DOHH2 (cell line): Measurements from ENCODE around the gene ENTPD2.

Source experiments
- H3F3A ChIP-seq: fragments of 200-600 bp; sonication (generic), shearing (Covaris generic); 2 replicates; pipeline ENCODE4 v1.6.0; 2016; ENCODE audit warnings: antibody characterized with exemption, mild to moderate bottlenecking; ENCODE audit not compliant: control insufficient read depth, insufficient read depth
- H3K27ac ChIP-seq: fragments of 200-600 bp; sonication (generic); 2 replicates; pipeline ENCODE4 v1.5.1; 2014; ENCODE audit warnings: low read depth, mild to moderate bottlenecking, low read length, moderate library complexity
- H3K27me3 ChIP-seq: fragments of 200-600 bp; sonication (generic); 2 replicates; pipeline ENCODE4 v1.6.1; 2014; ENCODE audit warnings: mild to moderate bottlenecking, low read length, mixed read lengths; ENCODE audit not compliant: control insufficient read depth
- H3K36me3 ChIP-seq: fragments of 200-600 bp; sonication (generic); 2 replicates; pipeline ENCODE4 v1.6.1; 2014; ENCODE audit warnings: mild to moderate bottlenecking, low read length, moderate library complexity, mixed read lengths; ENCODE audit not compliant: control insufficient read depth
- H3K4me1 ChIP-seq: fragments of 200-600 bp; sonication (generic); 2 replicates; pipeline ENCODE4 v1.6.1; 2014; ENCODE audit warnings: mild to moderate bottlenecking, low read length, mixed read lengths; ENCODE audit not compliant: control insufficient read depth
- H3K4me2 ChIP-seq: fragments of 200-600 bp; sonication (generic); 2 replicates; pipeline ENCODE4 v1.6.0; 2014; ENCODE audit warnings: mild to moderate bottlenecking, low read length, moderate library complexity
- H3K4me3 ChIP-seq: fragments of 200-600 bp; sonication (generic); 2 replicates; pipeline ENCODE4 v1.5.1; 2014; ENCODE audit warnings: mild to moderate bottlenecking, low read length, mixed read lengths
- H3K79me2 ChIP-seq: fragments of 200-600 bp; sonication (generic); 2 replicates; pipeline ENCODE4 v1.6.1; 2014; ENCODE audit warnings: mild to moderate bottlenecking, low read length, mixed read lengths; ENCODE audit not compliant: control insufficient read depth
- H3K9me2 ChIP-seq: fragments of 200-600 bp; sonication (generic); replicated peaks from 2 replicates; pipeline ENCODE4 v1.6.1; 2014; ENCODE audit warnings: mild to moderate bottlenecking, low read length, mixed read lengths; ENCODE audit not compliant: control insufficient read depth
- H3K9me3 ChIP-seq: fragments of 200-600 bp; sonication (generic); 2 replicates; pipeline ENCODE4 v1.6.1; 2014; ENCODE audit warnings: antibody characterized with exemption, low read length, mixed read lengths; ENCODE audit not compliant: control insufficient read depth, insufficient read depth
- H4K20me1 ChIP-seq: fragments of 200-600 bp; sonication (generic); 2 replicates; pipeline ENCODE4 v1.6.0; 2014; ENCODE audit warnings: low read depth, mild to moderate bottlenecking, antibody characterized with exemption, low read length, moderate library complexity; ENCODE audit not compliant: control insufficient read depth, insufficient read depth
- EZH2phosphoT487 ChIP-seq: fragments of 200-600 bp; sonication (generic); IDR thresholded peaks from 2 replicates; pipeline ENCODE4 v1.6.1; 2017; ENCODE audit warnings: borderline replicate concordance, mild to moderate bottlenecking, antibody characterized with exemption, low read length, moderate library complexity, mixed read lengths
- TF ChIP-seq, protein P1 (sequence below): fragments of 200-600 bp; sonication (generic); IDR thresholded peaks from one replicate; pipeline ENCODE4 v1.5.1; 2014; ENCODE audit warnings: antibody characterized with exemption, mild to moderate bottlenecking, low read depth, low read length; ENCODE audit not compliant: poor library complexity, severe bottlenecking

ENTPD2 gene

DNA sequence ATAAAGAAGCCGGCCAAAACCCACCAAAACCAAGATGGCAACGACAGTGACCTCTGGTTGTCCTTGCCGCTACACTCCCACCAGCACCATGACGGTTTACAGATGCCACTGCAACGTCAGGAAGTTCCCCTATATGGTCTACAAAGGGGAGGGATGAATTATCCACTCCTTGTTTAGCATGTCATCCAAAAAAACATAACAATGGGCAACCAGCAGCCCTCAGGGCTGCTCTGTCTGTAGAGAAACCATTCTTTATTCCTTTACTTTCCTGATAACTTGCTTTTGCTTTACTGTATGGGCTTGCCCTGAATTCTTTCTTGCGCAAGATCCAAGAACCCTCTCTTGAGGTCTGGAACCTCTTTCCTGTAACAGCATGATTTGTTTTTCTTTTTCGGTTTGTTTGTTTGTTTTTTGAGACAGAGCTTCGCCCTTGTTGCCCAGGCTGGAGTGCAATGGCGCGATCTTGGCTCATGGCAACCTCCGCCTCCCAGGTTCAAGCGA lies 21.5 kb upstream of the ENTPD2 start:
- TF ChIP-seq, protein P1, sequence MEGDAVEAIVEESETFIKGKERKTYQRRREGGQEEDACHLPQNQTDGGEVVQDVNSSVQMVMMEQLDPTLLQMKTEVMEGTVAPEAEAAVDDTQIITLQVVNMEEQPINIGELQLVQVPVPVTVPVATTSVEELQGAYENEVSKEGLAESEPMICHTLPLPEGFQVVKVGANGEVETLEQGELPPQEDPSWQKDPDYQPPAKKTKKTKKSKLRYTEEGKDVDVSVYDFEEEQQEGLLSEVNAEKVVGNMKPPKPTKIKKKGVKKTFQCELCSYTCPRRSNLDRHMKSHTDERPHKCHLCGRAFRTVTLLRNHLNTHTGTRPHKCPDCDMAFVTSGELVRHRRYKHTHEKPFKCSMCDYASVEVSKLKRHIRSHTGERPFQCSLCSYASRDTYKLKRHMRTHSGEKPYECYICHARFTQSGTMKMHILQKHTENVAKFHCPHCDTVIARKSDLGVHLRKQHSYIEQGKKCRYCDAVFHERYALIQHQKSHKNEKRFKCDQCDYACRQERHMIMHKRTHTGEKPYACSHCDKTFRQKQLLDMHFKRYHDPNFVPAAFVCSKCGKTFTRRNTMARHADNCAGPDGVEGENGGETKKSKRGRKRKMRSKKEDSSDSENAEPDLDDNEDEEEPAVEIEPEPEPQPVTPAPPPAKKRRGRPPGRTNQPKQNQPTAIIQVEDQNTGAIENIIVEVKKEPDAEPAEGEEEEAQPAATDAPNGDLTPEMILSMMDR = no peak
- TF ChIP-seq EZH2phosphoT487 = no peak
- Histone ChIP-seq H3K36me3 (peaks cover 20% of the 10 kb centered on the region), H3F3A (peaks cover 6% of the 10 kb centered on the region; the same call in 1 of the 2 replicates), H3K79me2 (peaks cover 7% of the 10 kb centered on the region), H3K9me2 (no peaks in the 10 kb centered on the region), H3K9me3 (no peaks in the 10 kb centered on the region), H3K4me2 (peak overlapping the region; percentile 48), H3K27ac (no peak overlapping the region), H4K20me1 (0 out of 2 replicates have a peak, but pooled peaks cover 10% of the 10 kb centered on the region), H3K27me3 (no peaks in the 10 kb centered on the region), H3K4me1 (peaks cover 36% of the 10 kb centered on the region), H3K4me3 (no peak overlapping the region)

DNA sequence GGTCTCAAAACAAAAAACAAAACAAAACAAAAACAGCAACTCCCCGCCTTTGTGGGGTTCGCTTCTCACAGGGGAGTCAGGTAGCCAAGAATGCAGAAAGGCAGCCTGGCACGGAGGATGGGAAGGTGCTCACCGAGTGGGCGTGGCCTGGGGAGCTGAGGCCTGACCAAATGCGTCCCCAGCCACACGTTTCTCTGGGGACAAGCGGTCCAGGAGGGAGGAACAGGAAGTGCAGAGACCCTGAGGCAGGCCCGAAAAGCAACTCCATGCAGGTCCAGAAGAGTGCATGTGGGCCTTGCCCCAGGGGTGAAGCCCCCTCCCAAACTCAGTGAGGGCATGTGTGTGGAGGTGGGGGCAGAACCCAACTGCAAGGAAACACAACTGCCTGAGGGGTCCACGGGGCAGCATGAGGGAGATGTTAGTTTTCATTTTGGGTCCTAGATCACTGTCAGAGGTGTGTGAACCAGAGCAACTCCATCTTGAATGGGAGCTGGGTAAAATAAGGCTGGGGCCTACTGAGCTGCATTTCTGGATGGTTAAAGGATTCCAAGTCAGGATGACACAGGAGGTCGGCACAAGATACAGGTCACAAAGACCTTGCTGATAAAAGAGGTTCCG lies 20.9 kb upstream of the ENTPD2 start:
- Histone ChIP-seq H3K4me2 (peak overlapping the region; percentile 48), H3K27ac (no peak overlapping the region), H3K79me2 (peaks cover 12% of the 10 kb centered on the region), H3K4me1 (peaks cover 36% of the 10 kb centered on the region), H4K20me1 (0 out of 2 replicates have a peak, but pooled peaks cover 10% of the 10 kb centered on the region), H3F3A (peaks cover 6% of the 10 kb centered on the region; the same call in 1 of the 2 replicates), H3K9me3 (no peaks in the 10 kb centered on the region), H3K27me3 (no peaks in the 10 kb centered on the region), H3K36me3 (peaks cover 17% of the 10 kb centered on the region), H3K9me2 (no peaks in the 10 kb centered on the region), H3K4me3 (no peak overlapping the region)
- TF ChIP-seq, protein P1 = no peak
- TF ChIP-seq EZH2phosphoT487 = no peak

- Histone ChIP-seq H3F3A (peaks cover 6% of the 10 kb centered on the region; the same call in 1 of the 2 replicates), H3K36me3 (peaks cover 9% of the 10 kb centered on the region), H3K9me2 (no peaks in the 10 kb centered on the region), H3K4me3 (no peak overlapping the region), H3K4me2 (no peak overlapping the region), H3K9me3 (no peaks in the 10 kb centered on the region), H3K4me1 (peaks cover 40% of the 10 kb centered on the region), H3K79me2 (peaks cover 19% of the 10 kb centered on the region), H4K20me1 (peaks cover 9% of the 10 kb centered on the region; the same call in 1 of the 2 replicates), H3K27me3 (no peaks in the 10 kb centered on the region), H3K27ac (no peak overlapping the region)
- TF ChIP-seq, protein P1 = no peak
- no peak for TF ChIP-seq EZH2phosphoT487
These were observed 20.1 kb upstream of the ENTPD2 start for GRCh38 chr9:137073992-137074399.
